GM19463 (cell line): ENCODE data around the gene SHMT1.
"Not testable (repeated sequence)": the region's sequence is repeated elsewhere in the genome, so short reads cannot be mapped to it uniquely, and the experiment has no call there.

Source experiments
- ATAC-seq: cut with Tn5 transposase; IDR thresholded peaks from one replicate; pipeline ENCODE4 v1.9.1; 2021; ENCODE audit warnings: mild to moderate bottlenecking, moderate library complexity; ENCODE audit not compliant: unreplicated experiment

SHMT1 gene

GRCh38 chr17:18379246-18380146, 16.1 kb upstream of the SHMT1 start:
- ATAC-seq = no peak

- not testable (repeated sequence) for ATAC-seq
Observed at GRCh38 chr17:18378614-18379013, 15.3 kb upstream of the SHMT1 start.

- ATAC-seq = no peak
Observed at GRCh38 chr17:18378205-18378505, 14.8 kb upstream of the SHMT1 start.

DNA sequence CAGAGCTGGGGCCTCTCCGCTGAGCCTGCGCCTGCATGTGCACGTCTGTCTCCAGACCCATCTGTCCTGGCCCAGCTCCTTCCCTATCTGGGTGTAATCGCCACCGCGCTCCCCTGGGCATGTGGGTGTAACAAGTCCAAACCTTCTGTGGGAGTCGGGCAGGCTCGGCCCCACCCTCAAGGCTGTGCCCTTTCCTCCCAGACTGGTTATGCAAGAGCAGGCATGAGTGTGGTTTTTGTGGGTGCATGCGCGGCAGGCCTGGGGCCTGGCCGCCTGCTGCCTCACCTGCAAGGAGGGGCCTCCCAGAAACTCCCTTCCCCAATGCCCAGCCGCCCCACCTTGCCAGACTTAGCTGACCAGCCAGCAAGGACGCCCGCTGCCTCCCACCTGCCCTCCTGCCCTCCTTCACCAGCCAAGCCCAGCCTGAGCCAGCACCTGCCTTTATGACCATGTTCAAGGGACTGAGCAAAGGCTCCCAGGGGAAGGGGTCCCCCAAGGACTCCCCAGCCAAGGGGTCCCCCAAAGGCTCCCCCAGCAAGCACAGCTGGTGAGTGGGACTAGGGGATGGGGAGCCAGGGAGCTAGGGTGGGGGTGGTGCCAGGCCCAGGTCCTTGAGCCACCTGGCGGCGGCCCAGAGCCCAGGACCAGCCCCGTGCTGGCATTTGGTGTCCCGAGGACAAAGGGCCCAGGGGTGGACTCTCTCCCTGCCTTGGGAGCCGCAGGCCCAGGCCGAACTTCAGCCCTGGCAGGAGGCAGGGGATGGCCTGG, 14.3 kb upstream of the SHMT1 start, which contains the start of gene EVPLL:
EVPLL (plus strand) TSS at position 342 of the 768 bp plus-strand sequence. CDS start 3,160 bp downstream, outside the sequence.
- no peak for ATAC-seq

GRCh38 chr17:18374216-18374615, 10.9 kb upstream of the SHMT1 start:
- ATAC-seq = no peak

- not testable (repeated sequence) for ATAC-seq
Observed at GRCh38 chr17:18373181-18373580, 9.8 kb upstream of the SHMT1 start.

- no peak for ATAC-seq
Observed at GRCh38 chr17:18371455-18371854, 8.1 kb upstream of the SHMT1 start.

DNA sequence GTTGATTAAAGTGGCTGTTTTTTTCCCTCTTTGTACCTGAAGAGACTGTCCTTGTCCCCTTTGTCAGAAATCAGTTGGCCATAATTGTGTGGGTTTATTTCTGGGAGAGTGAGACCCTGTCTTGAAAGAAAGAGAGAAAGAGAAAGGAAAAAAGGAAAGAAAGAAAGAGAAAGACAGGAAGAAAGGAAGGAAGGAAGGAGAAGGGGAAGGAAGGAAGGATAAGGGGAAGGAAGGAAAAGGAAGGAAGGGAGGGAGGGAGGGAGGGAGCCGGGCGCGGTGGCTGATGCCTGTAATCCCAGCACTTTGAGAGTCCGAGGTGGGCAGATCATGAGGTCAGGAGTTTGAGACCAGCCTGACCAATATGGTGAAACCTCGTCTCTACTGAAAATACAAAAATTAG, 7.4 kb upstream of the SHMT1 start:
- no peak for ATAC-seq

DNA sequence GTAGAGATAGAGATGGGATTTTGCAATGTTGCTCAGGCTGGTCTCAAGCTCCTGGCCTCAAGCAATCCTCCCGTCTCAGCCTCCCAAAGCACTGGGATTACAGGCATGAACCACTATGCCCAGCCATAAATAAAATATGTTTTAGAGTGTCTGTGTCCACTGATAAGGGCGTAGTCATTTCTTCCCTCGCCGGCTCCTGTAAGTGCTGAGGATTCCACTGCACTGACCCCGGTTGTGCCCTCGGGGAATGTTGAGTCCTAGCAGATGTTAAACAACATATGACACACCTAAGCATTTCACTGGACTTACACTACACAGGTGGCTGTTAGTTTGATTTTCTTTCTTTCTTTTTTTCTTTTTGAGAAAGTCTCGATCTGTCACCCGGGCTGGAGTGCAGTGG, 5.6 kb upstream of the SHMT1 start:
- ATAC-seq = no peak

- no peak for ATAC-seq
Observed at GRCh38 chr17:18364166-18364565, 816 bp upstream of the SHMT1 start.

- ATAC-seq = no peak
Observed at GRCh38 chr17:18362698-18363100, 651 bp downstream of the SHMT1 start.

- ATAC-seq = no peak
Observed at GRCh38 chr17:18361837-18362697, 1.3 kb downstream of the SHMT1 start.

DNA sequence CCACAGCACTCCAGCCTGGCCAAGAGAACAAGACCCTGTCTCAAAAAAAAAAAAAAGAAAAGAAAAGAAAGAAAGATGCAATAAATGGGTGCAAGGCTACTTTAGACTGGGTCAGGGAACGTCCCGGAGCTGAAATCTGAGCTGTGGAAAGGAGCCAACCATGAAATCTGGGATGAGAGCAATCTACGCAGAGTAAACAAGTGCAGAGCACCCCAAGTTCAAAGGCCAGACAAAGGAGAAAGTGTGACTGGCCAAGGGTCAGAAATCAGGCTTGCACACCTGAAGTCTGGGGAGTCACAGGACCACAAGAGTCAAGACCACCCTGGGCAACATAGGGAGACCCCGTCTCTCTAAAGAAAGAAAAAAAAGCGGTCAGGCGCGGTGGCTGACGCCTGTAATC, 2.8 kb downstream of the SHMT1 start:
- ATAC-seq = no peak

GRCh38 chr17:18356624-18357023, 6.7 kb downstream of the SHMT1 start:
- no peak for ATAC-seq

- ATAC-seq = no peak
Observed at GRCh38 chr17:18353541-18353940, 9.8 kb downstream of the SHMT1 start.

GRCh38 chr17:18344021-18344420, 19.3 kb downstream of the SHMT1 start:
- ATAC-seq = no peak

DNA sequence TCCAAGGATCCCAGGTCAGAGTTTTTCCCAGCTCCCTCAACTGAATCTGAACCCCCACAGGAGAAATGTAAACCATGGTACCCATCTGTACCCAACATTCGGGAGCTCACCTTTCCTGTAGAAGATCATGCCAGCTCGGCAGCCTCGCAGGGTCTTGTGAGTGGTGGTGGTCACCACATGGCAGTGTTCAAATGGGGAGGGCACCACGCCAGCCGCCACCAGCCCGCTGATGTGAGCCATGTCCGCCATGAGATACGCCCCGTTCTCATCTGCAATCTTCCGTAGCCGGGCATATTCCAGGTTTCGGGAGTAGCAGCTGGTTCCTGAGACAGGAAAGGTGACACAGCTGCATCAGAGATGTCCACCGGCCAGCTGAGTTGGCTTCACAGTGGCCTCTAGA, 23.4 kb downstream of the SHMT1 start:
- ATAC-seq = no peak

DNA sequence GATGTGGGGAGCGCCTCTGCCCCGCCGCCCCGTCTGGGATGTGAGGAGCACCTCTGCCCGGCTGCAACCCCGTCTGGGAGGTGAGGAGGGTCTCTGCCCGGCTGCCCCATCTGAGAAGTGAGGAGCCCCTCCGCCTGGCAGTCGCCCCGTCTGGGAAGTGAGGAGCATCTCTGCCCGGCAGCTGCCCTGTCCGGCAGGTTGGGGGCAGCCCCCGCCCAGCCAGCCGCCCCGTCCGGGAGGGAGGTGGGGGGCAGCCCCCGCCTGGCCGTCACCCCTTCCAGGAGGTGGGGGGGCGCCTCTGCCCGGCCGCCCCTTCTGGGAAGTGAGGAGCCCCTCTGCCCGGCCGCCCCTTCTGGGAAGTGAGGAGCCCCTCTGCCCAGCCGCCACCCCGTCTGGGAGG, 25.2 kb downstream of the SHMT1 start:
- not testable (repeated sequence) for ATAC-seq

GRCh38 chr17:18332909-18333489, 30.4 kb downstream of the SHMT1 start:
- no peak for ATAC-seq

DNA sequence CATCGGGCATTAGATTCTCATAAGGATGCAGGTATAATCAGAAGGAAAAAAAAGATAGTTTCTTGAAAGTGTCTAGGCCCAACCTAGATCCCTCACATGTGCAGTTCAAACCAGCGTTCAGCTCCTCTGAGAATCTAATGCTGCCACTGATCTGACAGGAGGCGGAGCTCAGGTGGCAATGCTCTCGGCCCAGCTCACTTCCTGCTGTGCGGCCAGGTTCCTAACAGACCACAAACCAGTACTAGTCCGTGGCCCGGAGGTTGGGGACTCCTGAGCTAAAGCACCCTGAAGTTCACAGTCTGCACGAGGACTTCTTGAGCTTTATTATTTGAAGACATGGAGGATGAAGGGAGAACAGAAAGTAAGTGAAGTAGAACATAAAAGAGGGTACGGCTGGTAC, 31.5 kb downstream of the SHMT1 start:
- ATAC-seq = no peak
